Smooth muscle cell (in vitro differentiated cells): Measurements from ENCODE around the gene PPARA. TPM values are rescaled to one million over a fixed set of nuclear protein-coding genes. Genes with fewer than 3 reads are reported as not detected.

ENCODE experiments used
- DNase-seq: peaks from one replicate; lab custom pipeline; 2025; ENCODE audit not compliant: unreplicated experiment; lab: John Stamatoyannopoulos, UW
- H2AFZ ChIP-seq: fragments of 200-600 bp; sonication (generic); 2 replicates; pipeline ENCODE4 v1.6.0; 2016; ENCODE audit warnings: antibody characterized with exemption, low read depth, mild to moderate bottlenecking
- H3F3A ChIP-seq: fragments of 200-600 bp; sonication (generic); 2 replicates; pipeline ENCODE4 v1.6.0; 2017; ENCODE audit warnings: antibody characterized with exemption, low read depth
- H3K27ac ChIP-seq: fragments of 200-600 bp; sonication (generic); 2 replicates; pipeline ENCODE4 v1.5.1; 2016; ENCODE audit warnings: low read depth, mild to moderate bottlenecking
- H3K27me3 ChIP-seq: fragments of 200-600 bp; sonication (generic); 2 replicates; pipeline ENCODE4 v1.6.1; 2016; ENCODE audit warnings: low read depth, mild to moderate bottlenecking
- H3K36me3 ChIP-seq: fragments of 200-600 bp; sonication (generic); 2 replicates; pipeline ENCODE4 v1.5.1; 2016; ENCODE audit warnings: low read depth
- H3K4me1 ChIP-seq: fragments of 200-600 bp; sonication (generic); 2 replicates; pipeline ENCODE4 v1.5.1; 2016; ENCODE audit warnings: low read depth
- H3K4me2 ChIP-seq: fragments of 200-600 bp; sonication (generic); 2 replicates; pipeline ENCODE4 v1.6.0; 2016; ENCODE audit warnings: mild to moderate bottlenecking
- H3K4me3 ChIP-seq: fragments of 200-600 bp; sonication (generic); 2 replicates; pipeline ENCODE4 v1.5.1; 2016; ENCODE audit warnings: mild to moderate bottlenecking
- H3K79me2 ChIP-seq: fragments of 200-600 bp; sonication (generic); 2 replicates; pipeline ENCODE4 v1.6.0; 2016; ENCODE audit warnings: low read depth, mild to moderate bottlenecking
- H3K9ac ChIP-seq: fragments of 200-600 bp; sonication (generic); 2 replicates; pipeline ENCODE4 v1.6.0; 2016; ENCODE audit warnings: low read depth
- H3K9me3 ChIP-seq: fragments of 200-600 bp; sonication (generic); replicated peaks from 2 replicates; pipeline ENCODE4 v1.5.1; 2016; ENCODE audit warnings: low read depth
- H4K20me1 ChIP-seq: fragments of 200-600 bp; sonication (generic); 2 replicates; pipeline ENCODE4 v1.6.0; 2016; ENCODE audit warnings: low read depth
- CTCF ChIP-seq: fragments of 200-600 bp; sonication (generic); IDR thresholded peaks from 2 replicates; pipeline ENCODE4 v1.5.1; 2017; ENCODE audit warnings: borderline replicate concordance, mild to moderate bottlenecking, antibody characterized with exemption; ENCODE audit not compliant: insufficient read depth, poor library complexity, severe bottlenecking
- WGBS: methylation state at CpG from one replicate; pipeline ENCODE4 v1.1.7; 2016; ENCODE audit warnings: low lambda C conversion rate; 5-methylcytosine and 5-hydroxymethylcytosine counted together
- polyA plus RNA-seq: library from polyadenylated mRNA; unstranded; fragments of >200 nt; fragmentation: Nextera tagmentation; extraction: Ambion mirVana; gene quantifications from 2 replicates; pipeline ENCODE4 v1.2.1, GENCODE V29; 2016
- total RNA-seq: library from RNA; depleted of rRNA; stranded (reverse); fragments of >200 nt; gene quantifications from 2 replicates; pipeline ENCODE4 v1.2.3, GENCODE V29; 2014

Gene PPARA
- total and polyA plus RNA-seq, 2 experiments from 2014 or later: 9.2 to 18.0 TPM

- Histone ChIP-seq H3K4me3 (no peak overlapping the region), H3K4me1 (no peaks in the 10 kb centered on the region), H3K36me3 (peaks cover 4% of the 10 kb centered on the region), H3K9me3 (no peaks in the 10 kb centered on the region), H3K79me2 (no peaks in the 10 kb centered on the region), H3F3A (no peaks in the 10 kb centered on the region), H3K27me3 (no peaks in the 10 kb centered on the region), H3K27ac (no peak overlapping the region), H4K20me1 (no peaks in the 10 kb centered on the region), H3K9ac (no peak overlapping the region), H2AFZ (no peak overlapping the region), H3K4me2 (no peak overlapping the region)
- 95% methylated on average over 12 of the region's 12 CpGs for WGBS
- no peak for DNase-seq
- TF ChIP-seq CTCF: no peak
These were observed 129.9 kb downstream of the PPARA start for GRCh38 chr22:46280063-46280817.

- Histone ChIP-seq H3K9ac (no peak overlapping the region), H2AFZ (no peak overlapping the region), H3K9me3 (no peaks in the 10 kb centered on the region), H4K20me1 (no peaks in the 10 kb centered on the region), H3K27ac (no peak overlapping the region), H3K4me1 (no peaks in the 10 kb centered on the region), H3K79me2 (no peaks in the 10 kb centered on the region), H3K36me3 (no peaks in the 10 kb centered on the region), H3K4me2 (no peak overlapping the region), H3K4me3 (no peak overlapping the region), H3K27me3 (no peaks in the 10 kb centered on the region), H3F3A (no peaks in the 10 kb centered on the region)
- DNase-seq: no peak
- TF ChIP-seq CTCF: no peak
- 91% methylated on average over 17 of the region's 19 CpGs for WGBS
These were observed 130.8 kb downstream of the PPARA start for GRCh38 chr22:46280999-46281623.

GRCh38 chr22:46281866-46282678 lies 131.7 kb downstream of the PPARA start:
- H3K36me3 ChIP-seq: no peaks in the 10 kb centered on the region
- H3K27me3 ChIP-seq: no peaks in the 10 kb centered on the region
- TF ChIP-seq CTCF: no peak
- WGBS: 98% methylated on average over 13 of the region's 13 CpGs
- no peak for DNase-seq
- no peak overlapping the region for H3K4me2 ChIP-seq
- H3K4me3 ChIP-seq: no peak overlapping the region
- H2AFZ ChIP-seq: no peak overlapping the region
- no peaks in the 10 kb centered on the region for H3F3A ChIP-seq
- H3K9me3 ChIP-seq: no peaks in the 10 kb centered on the region
- H3K9ac ChIP-seq: no peak overlapping the region
- H3K27ac ChIP-seq: no peak overlapping the region
- H3K4me1 ChIP-seq: no peaks in the 10 kb centered on the region
- H4K20me1 ChIP-seq: no peaks in the 10 kb centered on the region
- no peaks in the 10 kb centered on the region for H3K79me2 ChIP-seq
